Measurements from ENCODE around the gene ZNF276. TPM values are rescaled to one million over a fixed set of nuclear protein-coding genes. Genes with fewer than 3 reads are reported as not detected.

The ZNF276 gene
- total and polyA plus RNA-seq, 2 of the 8 experiments (the other 6 are each of a cell fraction or from before 2014, with no cell fraction given), result 6.4 to 9.3 TPM

DNA sequence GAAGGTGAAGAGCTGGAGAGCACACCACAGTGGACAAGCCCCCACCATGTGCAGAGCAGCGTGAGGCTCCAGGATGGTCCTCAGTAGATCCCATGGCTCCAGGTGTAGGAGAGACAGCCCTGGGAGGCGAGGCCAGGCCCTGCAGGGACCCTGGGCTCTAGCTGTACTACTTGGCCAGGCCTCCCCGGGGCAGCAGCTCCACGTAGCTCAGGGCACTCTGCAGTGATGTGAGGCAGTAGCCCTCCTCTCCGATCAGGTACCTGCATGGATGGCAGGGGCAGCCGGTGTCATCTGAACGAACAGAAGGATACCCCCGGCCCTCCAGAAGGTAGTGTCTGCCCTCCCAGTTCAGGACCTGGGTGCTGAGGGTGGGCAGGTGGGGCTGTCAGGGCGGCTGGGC, 13.6 kb upstream of the ZNF276 start:
- no peaks in the 10 kb centered on the region for H3K79me1 ChIP-seq (ENCODE audit: low read depth, low read length)
- H2BK15ac ChIP-seq (ENCODE audit: low read length), result peak overlapping the region; percentile 92; the same call in 1 of the 2 replicates
- no peaks in the 10 kb centered on the region for H3K36me3 ChIP-seq (ENCODE audit: control insufficient read depth in 2 of 4, insufficient read depth in 4 of 4, low read length in 3 of 4)
- 0 out of 2 replicates have a peak overlapping the region, but pooled peaks have one; percentile 4 for H2AK5ac ChIP-seq (ENCODE audit: low read depth, low read length)
- CTCF ChIA-PET (ENCODE audit: partially characterized antibody), result interaction anchor here (0.6 to 7.2 kb wide), 10 partner anchors 7 to 203 kb away, joined by 3 to 69 read pairs (median 4); partner anchors contain the start of gene SPATA2L
- H4K91ac ChIP-seq (replicated peaks; ENCODE audit: insufficient read length, low read length), result no peak overlapping the region
- no peak for DNase-seq (ENCODE audit: low read depth in 1 of 2, low spot score in 2 of 2)
- POLR2A ChIA-PET (ENCODE audit: partially characterized antibody), result interaction anchor here (0.6 to 16.7 kb wide), 5 partner anchors 7 to 166 kb away, joined by 3 to 193 read pairs (median 36); partner anchors contain the start of genes TCF25 and VPS9D1
- FAIRE-seq, result no peak
- H4K5ac ChIP-seq (ENCODE audit: insufficient read length, low read depth, low read length), result no peak overlapping the region
- no peak overlapping the region for H4K8ac ChIP-seq (ENCODE audit: extremely low read depth, insufficient read depth, low read length)
- H3K23me2 ChIP-seq (ENCODE audit: low read depth, low read length), result peaks cover 3% of the 10 kb centered on the region; the same call in 1 of the 2 replicates
- H3K27ac ChIP-seq (ENCODE audit: low read depth, low read length), result no peak overlapping the region
- H2BK5ac ChIP-seq (ENCODE audit: low read depth, low read length), result no peak overlapping the region
- no peak overlapping the region for H3K4ac ChIP-seq (replicated peaks; ENCODE audit: insufficient read length, low read depth, low read length)
- H3K79me2 ChIP-seq (ENCODE audit: control insufficient read depth in 1 of 2, insufficient read depth in 2 of 2, low read length in 2 of 2), result no peaks in the 10 kb centered on the region
- no peak overlapping the region for H3K14ac ChIP-seq (ENCODE audit: insufficient read length)
- H3K4me3 ChIP-seq (ENCODE audit: extremely low read depth in 1 of 4, insufficient read depth in 2 of 4, low read depth in 3 of 4, low read length in 4 of 4), result no peak overlapping the region
- H3K9ac ChIP-seq (replicated peaks in 1 of 4; ENCODE audit: extremely low read depth in 1 of 4, low read depth in 3 of 4, low read length in 3 of 4), result no peak overlapping the region
- no peak overlapping the region for H2BK20ac ChIP-seq (ENCODE audit: low read length)
- no peak overlapping the region for H3K23ac ChIP-seq (ENCODE audit: insufficient read length)
- peaks cover 0 to 18% (median 12%) of the 10 kb centered on the region in 4 experiments; a peak in 6 of 7 replicates for H3K4me1 ChIP-seq (replicated peaks in 1 of 4; ENCODE audit: control insufficient read depth in 3 of 4, insufficient read depth in 4 of 4, low read length in 3 of 4)
- H3K56ac ChIP-seq (replicated peaks; ENCODE audit: insufficient read length, low read depth, low read length), result no peak overlapping the region
- H2BK120ac ChIP-seq (replicated peaks; ENCODE audit: low read depth, low read length), result no peak overlapping the region
- H3K18ac ChIP-seq (ENCODE audit: extremely low read depth, low read length), result no peak overlapping the region
- H2AFZ ChIP-seq (ENCODE audit: low read length), result no peak overlapping the region
- WGBS, 2 experiments (ENCODE audit: extremely low coverage in 1 of 2, insufficient coverage in 1 of 2, insufficient read length in 1 of 2, insufficient replicate concordance in 2 of 2, low coverage in 1 of 2, low lambda C conversion rate in 2 of 2, missing lambda C conversion rate in 1 of 2), result 92% methylated on average over 9 of the region's 9 CpGs; no CpG with 5 or more reads in 1 of the 2 experiments
- H4K20me1 ChIP-seq (replicated peaks in 1 of 2; ENCODE audit: control insufficient read depth in 1 of 2, insufficient read depth in 2 of 2, low read length in 2 of 2), result peaks cover 0 to 5% of the 10 kb centered on the region in 2 experiments
- H3K9me3 ChIP-seq (ENCODE audit: insufficient read depth in 2 of 2, low read depth in 1 of 2, low read length in 1 of 2), result no peaks in the 10 kb centered on the region
- H2BK12ac ChIP-seq (ENCODE audit: low read depth, low read length), result 0 out of 2 replicates have a peak overlapping the region, but pooled peaks have one; percentile 50
- peaks cover 0 to 9% (median 2%) of the 10 kb centered on the region in 4 experiments; a peak in 3 of 7 replicates for H3K27me3 ChIP-seq (replicated peaks in 1 of 4; ENCODE audit: control insufficient read depth in 3 of 4, extremely low read depth in 1 of 4, insufficient read depth in 3 of 4, low read length in 3 of 4)
- no peak overlapping the region for H3K4me2 ChIP-seq (ENCODE audit: insufficient read depth in 1 of 2, low read depth in 2 of 2, low read length in 2 of 2)
- no peak for TF ChIP-seq ATF2 (IDR thresholded peaks at IDR 0.05; ENCODE audit: low read length)
- TF ChIP-seq YY1 (IDR thresholded peaks at IDR 0.05; ENCODE audit: low read depth, low read length), result no peak
- no peak for TF ChIP-seq EP300 (IDR thresholded peaks at IDR 0.05; ENCODE audit: borderline replicate concordance in 1 of 2, low read depth in 2 of 2, low read length in 2 of 2)
- no peak for TF ChIP-seq CHD2 (IDR thresholded peaks at IDR 0.05; ENCODE audit: low read length)
- TF ChIP-seq JUND (IDR thresholded peaks at IDR 0.05; ENCODE audit: low read length), result no peak
- TF ChIP-seq EGR1 (IDR thresholded peaks at IDR 0.05; ENCODE audit: borderline replicate concordance, low read depth, low read length), result no peak
- no peak for TF ChIP-seq GABPA (IDR thresholded peaks at IDR 0.05; ENCODE audit: borderline replicate concordance, insufficient read depth, low read length)
- TF ChIP-seq RBBP5 (IDR thresholded peaks at IDR 0.05; ENCODE audit: borderline replicate concordance, low read depth, low read length), result no peak
- no peak for TF ChIP-seq KDM5A (IDR thresholded peaks at IDR 0.05; ENCODE audit: low read length)
- no peak for TF ChIP-seq FOSL1 (IDR thresholded peaks at IDR 0.05; ENCODE audit: insufficient read depth, low read depth, low read length)
- TF ChIP-seq JUN (IDR thresholded peaks at IDR 0.05; ENCODE audit: low read depth, low read length), result no peak
- no peak for TF ChIP-seq ZNF274 (IDR thresholded peaks at IDR 0.05; ENCODE audit: borderline replicate concordance, extremely low read depth, low read length)

Data from H1 (cell line).